HepG2 (cell line): ENCODE data around the gene MED10. TPM values are rescaled to one million over a fixed set of nuclear protein-coding genes. Genes with fewer than 3 reads are reported as not detected.

Source experiments
- ATAC-seq: fragments of 200-7000 bp; cut with Tn5 transposase; 3 replicates; pipeline ENCODE4 v1.9.1; 2020; ENCODE audit warnings: mild to moderate bottlenecking, moderate library complexity
- BruUV-seq: library from RNA; stranded (reverse); fragments of 400-500 nt; replicated peaks from 2 replicates; lab custom pipeline; 2021; lab: Mats Ljungman, UMichigan
- CTCF ChIA-PET: fragments of 300-600 bp; formaldehyde crosslinking; extraction: SDS; loops from one replicate; lab custom pipeline; 2021; ENCODE audit warnings: low total read pairs, inconsistent platforms, low intra/inter-chr PET ratio; lab: Yijun Ruan, JAX
- POLR2A ChIA-PET: fragments of 350-600 bp; sonication (Branson Sonifier 250); formaldehyde crosslinking; loops from one replicate; lab custom pipeline; 2020; ENCODE audit warnings: antibody characterized with exemption, inconsistent platforms; lab: Yijun Ruan, JAX
- DNase-seq: peaks from one replicate; pipeline ENCODE4 v3.0.0-alpha.2; 2015; ENCODE audit warnings: low spot score
- FAIRE-seq: peaks from 3 replicates; lab custom pipeline; 2011; peaks lifted over from hg19 to GRCh38; lab: Jason Lieb, UNC
- H2AFZ ChIP-seq: one replicate; pipeline ENCODE4 v1.6.1; 2011; ENCODE audit warnings: low read length, inconsistent platforms
- H3K27ac ChIP-seq: fragments of 300-600 bp; 3 replicates; pipeline ENCODE4 v1.8.0; 2011; ENCODE audit warnings: mixed run types, mild to moderate bottlenecking, mixed read lengths, low read length, inconsistent platforms; ENCODE audit not compliant: insufficient read depth; ENCODE audit errors: extremely low read length
- H3K27me3 ChIP-seq, 2 experiments: fragments of 200-600 bp in 1 of 2; 2 replicates in 1 of 2; 3 replicates in 1 of 2; pipeline versions ENCODE4 v1.6.0 to v1.8.0; 2011; ENCODE audit warnings: low read length in 2 of 2, mild to moderate bottlenecking in 2 of 2, moderate library complexity in 2 of 2, inconsistent platforms in 1 of 2; ENCODE audit not compliant: insufficient read depth in 2 of 2, control insufficient read depth in 1 of 2
- H3K36me3 ChIP-seq, 2 experiments: fragments of 200-600 bp in 1 of 2; replicated peaks in 1 of 2; 2 replicates in 1 of 2; 3 replicates in 1 of 2; pipeline versions ENCODE4 v1.5.1 to v1.8.0; 2011; ENCODE audit warnings: low read length in 2 of 2, inconsistent platforms in 1 of 2; ENCODE audit not compliant: insufficient read depth in 2 of 2, control insufficient read depth in 1 of 2
- H3K4me1 ChIP-seq: 2 replicates; pipeline ENCODE4 v1.5.1; 2012; ENCODE audit warnings: low read length, inconsistent platforms; ENCODE audit not compliant: insufficient read depth
- H3K4me2 ChIP-seq: 2 replicates; pipeline ENCODE4 v1.6.0; 2011; ENCODE audit warnings: low read depth, low read length, inconsistent platforms
- H3K4me3 ChIP-seq, 3 experiments: fragments of 200-600 bp in 1 of 3; sonication (generic), shearing (Covaris generic) in 1 of 3; replicated peaks in 1 of 3; 2 replicates each; pipeline ENCODE4 v1.5.1; 2011 to 2016; ENCODE audit warnings: low read length in 3 of 3, inconsistent platforms in 2 of 3, low read depth in 2 of 3, mild to moderate bottlenecking in 2 of 3, control low read depth in 1 of 3, mixed read lengths in 1 of 3; ENCODE audit not compliant: insufficient read depth in 1 of 3
- H3K79me2 ChIP-seq: one replicate; pipeline ENCODE4 v1.6.1; 2011; ENCODE audit warnings: low read length, inconsistent platforms; ENCODE audit not compliant: insufficient read depth
- H3K9ac ChIP-seq: 2 replicates; pipeline ENCODE4 v1.6.0; 2011; ENCODE audit warnings: mild to moderate bottlenecking, low read depth, low read length, inconsistent platforms; ENCODE audit not compliant: insufficient read depth
- H3K9me3 ChIP-seq: 2 replicates; pipeline ENCODE4 v1.5.1; 2012; ENCODE audit warnings: mild to moderate bottlenecking, low read length
- H4K20me1 ChIP-seq: 2 replicates; pipeline ENCODE4 v1.6.0; 2011; ENCODE audit warnings: inconsistent platforms, mild to moderate bottlenecking, low read length, moderate library complexity; ENCODE audit not compliant: insufficient read depth
- ZMYM3 ChIP-seq: sonication (generic); formaldehyde crosslinking; IDR thresholded peaks from 2 replicates; pipeline ENCODE4 v1.5.1; 2020; ENCODE audit warnings: mild to moderate bottlenecking, missing genetic modification reagents
- ZZZ3 ChIP-seq: sonication (generic); formaldehyde crosslinking; IDR thresholded peaks from 2 replicates; pipeline ENCODE4 v1.4.0; 2020; ENCODE audit warnings: missing genetic modification reagents, mild to moderate bottlenecking, borderline replicate concordance
- WGBS: methylation state at CpG from one replicate; pipeline ENCODE4 v1.1.6; 2017; ENCODE audit warnings: low lambda C conversion rate; 5-methylcytosine and 5-hydroxymethylcytosine counted together
- in situ Hi-C: cut with HindIII; loops from 2 replicates; pipeline ENCODE4 v1.10.0; 2017; ENCODE audit warnings: low pct_unique_long_range_greater_than_20kb; ENCODE audit not compliant: extremely low pct_ligation_motif_present
- intact Hi-C: fragments of 100-400 bp; cut with micrococcal nuclease; formaldehyde crosslinking; loops from one replicate; pipeline ENCODE4 v1.10.0; 2022; ENCODE audit not compliant: unreplicated experiment
- polyA plus RNA-seq, 8 experiments: library from polyadenylated mRNA; depleted of rRNA in 3 of 8; stranded (reverse) in 7 of 8; unstranded in 1 of 8; fragments of >200 nt; fragmentation: Illumina TruSeq in 4 of 8; extraction: Trizol in 4 of 8; gene quantifications; 2 replicates each; pipeline versions ENCODE4 v1.2.1 to v1.2.3, GENCODE V29; 2011 to 2016; ENCODE audit warnings: low read depth in 4 of 8, missing spikeins in 1 of 8, mixed read lengths in 1 of 8; ENCODE audit not compliant: insufficient read depth in 1 of 8
- total RNA-seq, 5 experiments: library from RNA; depleted of rRNA; stranded (reverse); fragments of >200 nt; fragmentation: Illumina TruSeq; extraction: Trizol; gene quantifications; 2 replicates each; pipeline ENCODE4 v1.2.3, GENCODE V29; 2016; ENCODE audit warnings: low read depth in 1 of 5
- TF ChIP-seq, protein P1 (sequence below): sonication (generic); formaldehyde crosslinking; IDR thresholded peaks from 2 replicates; pipeline ENCODE4 v1.5.1; 2020; ENCODE audit warnings: mild to moderate bottlenecking, missing genetic modification reagents, borderline replicate concordance

The MED10 gene
- total and polyA plus RNA-seq, 2 of the 13 experiments (the other 11 are each of a cell fraction or from before 2014, with no cell fraction given) = 11.2 to 23.7 TPM

DNA sequence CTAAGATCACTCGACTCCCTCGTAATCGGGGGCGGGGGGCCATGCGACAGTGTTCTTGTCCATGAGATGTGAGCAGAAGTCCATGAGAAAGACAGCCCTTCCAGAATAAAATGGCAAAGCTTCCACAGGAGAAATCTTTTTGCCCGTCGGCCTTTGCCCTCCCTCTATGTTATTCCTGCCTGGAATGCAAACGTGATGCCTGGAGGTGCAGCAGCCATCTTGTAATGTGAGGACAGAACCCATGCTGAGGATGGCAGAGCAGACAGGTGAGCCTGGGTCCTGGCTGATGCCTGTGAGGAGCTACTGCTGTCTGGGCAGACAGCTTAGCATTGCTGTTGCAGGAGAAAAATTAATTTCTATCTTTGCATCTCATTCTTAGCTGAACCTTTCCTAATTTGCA lies 17.2 kb downstream of the MED10 start:
- no peaks in the 10 kb centered on the region for H3K9me3 ChIP-seq
- in situ Hi-C loops = no loop called here
- 0 out of 5 replicates have a peak, but pooled peaks cover 0 to 2% of the 10 kb centered on the region in 2 experiments for H3K27me3 ChIP-seq
- intact Hi-C loops = no loop called here
- ATAC-seq (no peak), DNase-seq (no peak), FAIRE-seq (no peak)
- H3K36me3 ChIP-seq = no peaks in the 10 kb centered on the region
- WGBS = 72% methylated on average over 8 of the region's 8 CpGs
- no peak overlapping the region for H3K9ac ChIP-seq
- H3K4me3 ChIP-seq = no peak overlapping the region
- H4K20me1 ChIP-seq = no peaks in the 10 kb centered on the region
- TF ChIP-seq ZMYM3 (CRISPR knock-in tag) = 0 out of 2 replicates have a peak, but pooled peaks have one; percentile 22
- no peak for TF ChIP-seq ZZZ3 (CRISPR knock-in tag)
- TF ChIP-seq, protein P1, sequence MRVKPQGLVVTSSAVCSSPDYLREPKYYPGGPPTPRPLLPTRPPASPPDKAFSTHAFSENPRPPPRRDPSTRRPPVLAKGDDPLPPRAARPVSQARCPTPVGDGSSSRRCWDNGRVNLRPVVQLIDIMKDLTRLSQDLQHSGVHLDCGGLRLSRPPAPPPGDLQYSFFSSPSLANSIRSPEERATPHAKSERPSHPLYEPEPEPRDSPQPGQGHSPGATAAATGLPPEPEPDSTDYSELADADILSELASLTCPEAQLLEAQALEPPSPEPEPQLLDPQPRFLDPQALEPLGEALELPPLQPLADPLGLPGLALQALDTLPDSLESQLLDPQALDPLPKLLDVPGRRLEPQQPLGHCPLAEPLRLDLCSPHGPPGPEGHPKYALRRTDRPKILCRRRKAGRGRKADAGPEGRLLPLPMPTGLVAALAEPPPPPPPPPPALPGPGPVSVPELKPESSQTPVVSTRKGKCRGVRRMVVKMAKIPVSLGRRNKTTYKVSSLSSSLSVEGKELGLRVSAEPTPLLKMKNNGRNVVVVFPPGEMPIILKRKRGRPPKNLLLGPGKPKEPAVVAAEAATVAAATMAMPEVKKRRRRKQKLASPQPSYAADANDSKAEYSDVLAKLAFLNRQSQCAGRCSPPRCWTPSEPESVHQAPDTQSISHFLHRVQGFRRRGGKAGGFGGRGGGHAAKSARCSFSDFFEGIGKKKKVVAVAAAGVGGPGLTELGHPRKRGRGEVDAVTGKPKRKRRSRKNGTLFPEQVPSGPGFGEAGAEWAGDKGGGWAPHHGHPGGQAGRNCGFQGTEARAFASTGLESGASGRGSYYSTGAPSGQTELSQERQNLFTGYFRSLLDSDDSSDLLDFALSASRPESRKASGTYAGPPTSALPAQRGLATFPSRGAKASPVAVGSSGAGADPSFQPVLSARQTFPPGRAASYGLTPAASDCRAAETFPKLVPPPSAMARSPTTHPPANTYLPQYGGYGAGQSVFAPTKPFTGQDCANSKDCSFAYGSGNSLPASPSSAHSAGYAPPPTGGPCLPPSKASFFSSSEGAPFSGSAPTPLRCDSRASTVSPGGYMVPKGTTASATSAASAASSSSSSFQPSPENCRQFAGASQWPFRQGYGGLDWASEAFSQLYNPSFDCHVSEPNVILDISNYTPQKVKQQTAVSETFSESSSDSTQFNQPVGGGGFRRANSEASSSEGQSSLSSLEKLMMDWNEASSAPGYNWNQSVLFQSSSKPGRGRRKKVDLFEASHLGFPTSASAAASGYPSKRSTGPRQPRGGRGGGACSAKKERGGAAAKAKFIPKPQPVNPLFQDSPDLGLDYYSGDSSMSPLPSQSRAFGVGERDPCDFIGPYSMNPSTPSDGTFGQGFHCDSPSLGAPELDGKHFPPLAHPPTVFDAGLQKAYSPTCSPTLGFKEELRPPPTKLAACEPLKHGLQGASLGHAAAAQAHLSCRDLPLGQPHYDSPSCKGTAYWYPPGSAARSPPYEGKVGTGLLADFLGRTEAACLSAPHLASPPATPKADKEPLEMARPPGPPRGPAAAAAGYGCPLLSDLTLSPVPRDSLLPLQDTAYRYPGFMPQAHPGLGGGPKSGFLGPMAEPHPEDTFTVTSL (CRISPR knock-in tag) = no peak
- TF ChIP-seq, all 625 proteins: peak for 1
- no TSS peak for BruUV-seq
- POLR2A ChIA-PET = no interaction called here
- Histone ChIP-seq H3K4me1 (no peaks in the 10 kb centered on the region), H3K4me2 (no peak overlapping the region), H3K27ac (no peak overlapping the region), H3K79me2 (no peaks in the 10 kb centered on the region), H2AFZ (no peak overlapping the region)
- CTCF ChIA-PET = no interaction called here
